Neural crest cell (in vitro differentiated cells): ENCODE data around the gene NSUN6. TPM values are rescaled to one million over a fixed set of nuclear protein-coding genes. Genes with fewer than 3 reads are reported as not detected.

Source experiments
- DNase-seq: peaks from one replicate; pipeline ENCODE4 v3.0.0; 2021; ENCODE audit warnings: low read depth, mixed read lengths, low spot score
- H3K27ac Mint-ChIP-seq: one replicate; pipeline ENCODE4 v1.8.0; 2021; ENCODE audit warnings: mild to moderate bottlenecking, mixed read lengths; ENCODE audit not compliant: unreplicated experiment
- H3K27me3 Mint-ChIP-seq: 2 replicates; pipeline ENCODE4 v1.8.0; 2021; ENCODE audit warnings: low read depth, mild to moderate bottlenecking, mixed read lengths
- H3K36me3 Mint-ChIP-seq: 2 replicates; pipeline ENCODE4 v1.8.0; 2021; ENCODE audit warnings: low read depth, mild to moderate bottlenecking, mixed read lengths
- H3K4me1 Mint-ChIP-seq: 2 replicates; pipeline ENCODE4 v1.8.0; 2021; ENCODE audit warnings: mixed read lengths
- H3K4me3 Mint-ChIP-seq: one replicate; pipeline ENCODE4 v1.8.0; 2021; ENCODE audit warnings: mild to moderate bottlenecking, mixed read lengths
- H3K9me3 Mint-ChIP-seq: 2 replicates; pipeline ENCODE4 v1.8.0; 2021; ENCODE audit warnings: mixed read lengths
- CTCF ChIP-seq: fragments of 200-600 bp; sonication (generic); conservative IDR thresholded peaks from 2 replicates; pipeline ENCODE4 v1.5.0; 2021; ENCODE audit warnings: antibody characterized with exemption, mild to moderate bottlenecking
- total RNA-seq: library from RNA; stranded (reverse); gene quantifications from 2 replicates; pipeline ENCODE4 v1.2.1, GENCODE V29; 2021

Gene NSUN6
- total RNA-seq, 1 donor from 2014 or later, result 18.4 TPM

GRCh38 chr10:18500576-18500975 lies 150.8 kb downstream of the NSUN6 start:
- Mint-ChIP-seq H3K9me3 (peaks cover 2% of the 10 kb centered on the region), H3K27ac (no peak overlapping the region), H3K36me3 (no peaks in the 10 kb centered on the region), H3K27me3 (no peaks in the 10 kb centered on the region), H3K4me3 (no peak overlapping the region), H3K4me1 (peaks cover 6% of the 10 kb centered on the region)
- no peak for DNase-seq
- TF ChIP-seq CTCF, result no peak

- peaks cover 6% of the 10 kb centered on the region for H3K4me1 Mint-ChIP-seq
- no peaks in the 10 kb centered on the region for H3K27me3 Mint-ChIP-seq
- no peak for DNase-seq
- no peak overlapping the region for H3K4me3 Mint-ChIP-seq
- H3K27ac Mint-ChIP-seq, result no peak overlapping the region
- peaks cover 2% of the 10 kb centered on the region for H3K9me3 Mint-ChIP-seq
- no peaks in the 10 kb centered on the region for H3K36me3 Mint-ChIP-seq
- TF ChIP-seq CTCF, result no peak
These were observed 152.4 kb downstream of the NSUN6 start for GRCh38 chr10:18498998-18499397.

- peaks cover 2% of the 10 kb centered on the region for H3K9me3 Mint-ChIP-seq
- no peaks in the 10 kb centered on the region for H3K36me3 Mint-ChIP-seq
- H3K27ac Mint-ChIP-seq, result no peak overlapping the region
- H3K4me3 Mint-ChIP-seq, result no peak overlapping the region
- peaks cover 6% of the 10 kb centered on the region for H3K4me1 Mint-ChIP-seq
- H3K27me3 Mint-ChIP-seq, result no peaks in the 10 kb centered on the region
- no peak for DNase-seq
- no peak for TF ChIP-seq CTCF
These were observed 153.5 kb downstream of the NSUN6 start for GRCh38 chr10:18497806-18498369.

Other genes with a start within 250 kb of the NSUN6 start
- 38.4 and 41.0 TPM in 2 replicates for gene ARL5B, start 7.8 kb upstream of the NSUN6 start, total RNA-seq